Subcutaneous adipose tissue (tissue), 4 donors: Measurements from ENCODE around the gene ZNF574. TPM values are rescaled to one million over a fixed set of nuclear protein-coding genes. Genes with fewer than 3 reads are reported as not detected.

Source experiments
- CTCF ChIP-seq: fragments of 450-650 bp; IDR thresholded peaks from one replicate; pipeline ENCODE4 v1.5.1; 2016; ENCODE audit warnings: low read depth, mild to moderate bottlenecking, control low read depth, antibody characterized with exemption, moderate library complexity
- total RNA-seq, 4 donors: library from RNA; depleted of rRNA; stranded (reverse); fragments of >200 nt; gene quantifications; one replicate each; pipeline ENCODE4 v1.1.0, GENCODE V29; 2016

ZNF574 gene
- total RNA-seq, 4 donors from 2014 or later = 8.2 to 11.7 (median 9.9) TPM

- no peak for TF ChIP-seq CTCF
These were observed 10.9 kb upstream of the ZNF574 start for GRCh38 chr19:42065051-42065450.

- no peak for TF ChIP-seq CTCF
These were observed 10.5 kb upstream of the ZNF574 start for GRCh38 chr19:42065511-42065910.

- TF ChIP-seq CTCF = no peak
These were observed 9.8 kb upstream of the ZNF574 start for GRCh38 chr19:42066075-42066754.

GRCh38 chr19:42067315-42067888 lies 8.6 kb upstream of the ZNF574 start:
- no peak for TF ChIP-seq CTCF

GRCh38 chr19:42068361-42068755 lies 7.6 kb upstream of the ZNF574 start:
- TF ChIP-seq CTCF = no peak

- no peak for TF ChIP-seq CTCF
These were observed 7.0 kb upstream of the ZNF574 start for GRCh38 chr19:42068756-42069571.

GRCh38 chr19:42069619-42070351 lies 6.2 kb upstream of the ZNF574 start, which contains the start of gene GRIK5:
GRIK5 (minus strand) TSS chr19:42070206; CDS start chr19:42065770, 4,436 bp downstream.
- TF ChIP-seq CTCF = no peak
